Activated CD4-positive, alpha-beta T cell treated with anti-CD3 and anti-CD28 coated beads, Interleukin-2, Interleukin-6, amounts not matched to agents 100 ng/mL and 50 ng/mL, durations not matched to agents 16 hours and 8 hours (primary cell): ENCODE measurements around the gene CLEC16A.
A peak's percentile ranks its signal among the peaks of the same experiment; 100 is the strongest.

ENCODE experiments used
- DNase-seq: peaks from one replicate; pipeline ENCODE4 v3.0.0-alpha.2; 2020

Gene CLEC16A

DNA sequence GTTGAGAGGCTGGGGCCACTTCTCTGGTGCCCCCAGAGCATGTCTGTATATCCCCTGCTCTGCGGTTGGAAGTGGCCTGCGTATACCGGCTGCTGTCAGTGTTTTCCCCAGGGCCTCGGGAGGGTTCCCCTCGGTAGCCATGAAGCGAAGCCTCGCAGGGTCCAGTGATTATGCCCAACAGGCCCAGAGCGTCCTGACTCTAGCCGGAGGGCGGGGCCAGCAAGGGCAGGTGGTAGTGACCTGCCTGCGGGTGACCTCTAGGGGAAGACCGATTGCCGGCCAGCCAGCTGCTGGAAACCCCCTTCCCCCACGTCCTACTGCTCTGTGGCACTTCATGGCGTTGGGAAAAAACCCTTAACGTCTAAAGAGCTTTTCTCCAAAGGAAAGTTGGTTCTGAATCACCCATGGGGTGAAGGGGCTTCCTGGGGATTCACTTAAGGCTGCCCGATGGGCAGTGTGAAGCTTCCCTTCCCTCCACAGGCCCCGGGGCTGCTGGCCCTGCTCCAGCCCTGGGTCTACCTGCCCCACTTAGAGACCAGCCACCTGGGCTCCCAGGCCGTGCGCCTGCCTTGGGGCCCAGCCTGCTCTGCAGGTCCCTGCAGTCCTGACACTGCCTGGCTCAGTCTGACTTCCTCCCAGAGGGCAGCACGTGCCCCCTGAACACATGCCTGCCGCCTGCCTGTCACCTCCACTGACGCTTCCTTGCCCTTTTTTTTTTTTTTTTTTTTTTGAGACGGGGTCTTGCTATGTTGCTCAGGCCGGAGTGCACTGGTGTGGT, 238.9 kb downstream of the CLEC16A start:
- peak; percentile 32 for DNase-seq

GRCh38 chr16:11183951-11184350, 239.6 kb downstream of the CLEC16A start:
- DNase-seq = no peak

GRCh38 chr16:11187522-11188023, 243.2 kb downstream of the CLEC16A start:
- no peak for DNase-seq

- DNase-seq = no peak
Observed at GRCh38 chr16:11188801-11189740, 244.7 kb downstream of the CLEC16A start.

DNA sequence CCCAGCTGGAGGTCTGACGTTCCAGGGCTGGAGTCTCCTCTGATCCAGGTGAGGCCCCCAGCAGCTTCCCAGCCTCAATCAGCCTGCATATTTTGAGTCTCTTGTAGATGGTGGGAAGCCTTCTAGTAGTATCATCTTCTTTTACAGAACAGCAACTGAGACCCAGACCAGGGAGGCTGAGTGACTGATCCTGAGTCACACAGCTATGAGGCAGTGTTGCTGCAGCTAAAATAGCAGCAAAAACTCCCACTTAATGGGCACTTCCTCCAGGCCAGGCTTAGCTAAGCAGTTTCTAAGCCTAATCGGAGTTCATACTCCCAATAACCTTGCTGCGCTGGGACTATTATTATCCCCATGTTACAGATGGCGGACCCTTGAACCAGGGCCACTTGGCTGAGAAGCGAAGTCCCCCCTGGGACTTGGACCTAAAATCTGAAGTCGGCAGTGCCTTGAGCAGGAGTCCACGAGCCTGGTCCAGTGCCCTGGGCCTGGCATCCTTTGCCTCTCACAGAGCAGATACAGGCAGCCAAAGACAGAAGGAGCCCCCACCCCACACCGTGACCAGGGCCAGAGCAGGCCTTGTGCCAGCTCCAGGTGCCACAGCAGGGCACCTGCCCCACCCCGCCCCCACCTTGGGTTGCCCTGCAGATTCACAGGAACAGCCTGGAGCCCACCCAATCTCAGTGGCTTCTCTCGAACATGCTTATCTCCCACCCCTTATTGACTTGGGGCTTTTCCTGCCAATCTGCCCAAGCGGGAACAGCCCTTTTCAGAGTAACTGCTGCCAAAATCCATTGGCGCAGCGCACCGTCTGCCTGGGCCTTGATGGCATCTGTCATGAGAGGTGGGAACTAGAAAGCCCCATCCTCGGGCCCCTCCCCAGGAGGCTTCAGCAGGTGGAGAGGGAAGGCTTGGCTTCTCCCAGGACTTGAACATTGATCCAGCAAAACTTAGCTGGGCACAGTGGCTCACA, 246.5 kb downstream of the CLEC16A start:
- DNase-seq = no peak

DNA sequence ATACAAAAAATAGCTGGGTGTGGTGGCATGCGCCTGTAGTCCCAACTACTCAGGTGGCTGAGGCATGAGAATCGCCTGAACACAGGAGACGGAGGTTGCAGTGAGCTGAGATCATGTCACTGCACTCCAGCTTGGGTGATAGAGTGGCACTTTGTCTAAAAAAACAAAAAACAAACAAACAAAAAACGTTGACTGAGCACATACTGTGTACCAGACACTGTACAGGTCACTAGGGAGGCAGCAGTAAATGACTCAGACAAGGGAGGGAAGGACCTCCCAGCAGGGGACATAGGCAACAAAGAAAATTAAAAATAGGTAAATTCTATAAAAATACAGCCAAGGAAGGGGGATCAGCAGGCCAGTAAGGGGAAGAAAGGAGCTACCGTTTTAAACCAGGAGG, 247.3 kb downstream of the CLEC16A start:
- no peak for DNase-seq

DNA sequence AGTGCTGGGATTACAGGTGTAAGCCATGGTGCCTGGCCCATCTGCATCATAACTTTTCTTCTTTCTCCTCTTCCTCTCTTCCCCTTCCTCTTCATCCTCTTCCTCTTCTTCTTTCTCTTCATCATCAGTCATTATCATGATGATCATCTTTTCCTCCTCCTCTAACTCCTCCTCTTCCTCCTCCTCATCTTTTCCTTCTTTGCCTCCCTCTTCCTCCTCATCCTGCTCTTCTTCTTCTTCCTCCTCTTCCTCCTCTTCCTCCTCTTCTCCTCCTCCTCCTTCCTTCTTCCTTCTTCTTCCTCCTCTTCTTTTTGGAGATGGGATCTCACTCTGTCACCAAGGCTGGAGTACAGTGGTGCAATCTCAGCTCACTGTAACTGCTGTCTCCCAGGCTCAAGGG, 249.1 kb downstream of the CLEC16A start:
- no peak for DNase-seq

DNA sequence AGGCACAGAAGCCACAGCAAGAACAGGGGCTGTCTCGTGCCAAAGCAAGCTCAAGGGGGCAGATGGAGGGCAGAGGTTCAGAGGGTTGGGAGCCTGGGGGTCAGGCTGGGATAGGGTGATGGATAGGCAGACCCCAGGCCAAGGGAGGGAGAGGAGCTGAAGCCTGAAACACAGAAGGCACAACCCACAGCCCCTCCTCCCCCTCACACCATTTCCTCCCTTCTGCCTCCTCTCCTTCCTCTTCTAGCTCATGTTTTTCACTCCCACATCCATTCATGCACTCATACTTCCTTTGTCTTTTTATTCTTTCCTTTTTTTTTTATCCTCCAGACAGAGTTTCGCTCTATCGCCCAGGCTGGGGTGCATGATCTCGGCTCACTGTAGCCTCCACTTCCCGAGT, 250.5 kb downstream of the CLEC16A start:
- DNase-seq = no peak

GRCh38 chr16:11196286-11196828, 252.0 kb downstream of the CLEC16A start:
- no peak for DNase-seq

DNA sequence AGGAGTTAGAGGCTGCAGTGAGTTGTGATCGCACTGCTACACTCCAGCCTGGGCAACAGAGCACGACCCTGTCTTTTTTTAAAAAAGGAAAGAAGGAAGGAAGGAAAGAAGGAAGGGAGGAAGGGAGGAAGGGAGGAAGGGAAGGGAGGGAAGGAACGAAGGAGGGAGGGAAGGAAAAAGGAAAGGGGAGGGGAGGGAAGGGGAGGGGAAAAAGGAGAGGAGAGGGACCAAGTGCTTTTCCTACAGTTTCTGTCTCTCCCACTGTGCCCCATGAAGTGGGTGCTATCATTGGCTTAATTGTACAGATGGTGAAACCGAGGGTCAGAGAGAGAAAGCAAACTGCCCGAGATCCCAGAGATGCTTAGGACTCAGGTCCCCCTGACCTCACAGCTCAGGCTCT, 254.0 kb downstream of the CLEC16A start:
- no peak for DNase-seq

- DNase-seq = peak; percentile 34
Observed at GRCh38 chr16:11198828-11199227, 254.5 kb downstream of the CLEC16A start.

DNA sequence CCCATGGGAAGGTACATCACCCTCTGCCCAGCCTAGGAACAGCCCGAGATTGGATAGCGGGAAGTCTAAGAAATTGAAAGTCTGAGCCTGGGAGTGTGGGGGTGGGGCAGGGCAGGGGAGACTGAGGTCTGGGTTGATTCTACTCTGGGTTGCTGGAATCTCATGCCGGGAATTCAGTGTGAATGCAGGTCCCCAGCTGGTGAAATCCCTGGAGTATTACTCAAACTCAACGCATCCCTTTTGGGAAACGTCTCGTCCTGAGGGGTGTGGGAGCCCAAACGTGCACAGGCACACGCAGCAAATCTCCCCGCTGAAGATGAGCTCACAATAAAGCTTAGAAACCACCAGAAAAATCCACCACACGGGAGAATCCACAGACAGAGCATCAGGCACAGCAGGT, 256.2 kb downstream of the CLEC16A start:
- no peak for DNase-seq

DNA sequence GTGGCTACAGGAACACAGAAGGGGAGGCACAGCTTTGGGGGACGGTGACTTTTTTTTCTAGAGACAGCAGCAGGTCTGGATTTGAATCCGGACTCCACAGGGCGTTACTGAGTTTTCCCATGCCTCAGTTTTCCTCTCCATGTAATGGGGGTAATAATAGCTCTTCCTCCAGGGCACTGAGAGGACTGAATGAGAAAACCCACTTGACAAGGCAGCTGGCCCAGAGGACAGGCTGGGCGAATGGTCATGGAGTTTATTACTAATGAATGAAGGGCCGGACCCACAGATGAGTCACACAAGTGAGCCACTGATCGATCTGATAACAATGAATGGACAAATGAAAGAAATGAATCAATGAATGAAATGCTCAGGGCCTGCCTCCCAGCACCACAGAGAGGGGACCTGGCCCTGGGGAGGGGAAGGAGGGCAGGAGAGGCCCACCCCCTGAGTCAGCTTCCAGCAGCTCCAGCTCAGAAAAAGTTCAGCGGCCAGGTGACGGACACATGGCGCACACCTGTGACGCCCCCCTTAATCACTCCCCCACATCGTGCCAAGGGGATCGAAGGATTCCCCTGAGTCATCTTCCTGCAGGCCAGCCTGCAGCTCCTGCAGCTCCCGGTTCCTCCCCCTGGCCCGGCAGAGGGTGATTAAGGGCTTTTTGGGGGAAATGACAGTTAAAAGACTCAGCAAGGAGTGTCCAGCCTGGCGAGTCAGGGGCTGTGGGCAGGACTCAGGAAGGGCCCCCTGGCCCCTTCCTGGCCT, 257.3 kb downstream of the CLEC16A start:
- no peak for DNase-seq

DNA sequence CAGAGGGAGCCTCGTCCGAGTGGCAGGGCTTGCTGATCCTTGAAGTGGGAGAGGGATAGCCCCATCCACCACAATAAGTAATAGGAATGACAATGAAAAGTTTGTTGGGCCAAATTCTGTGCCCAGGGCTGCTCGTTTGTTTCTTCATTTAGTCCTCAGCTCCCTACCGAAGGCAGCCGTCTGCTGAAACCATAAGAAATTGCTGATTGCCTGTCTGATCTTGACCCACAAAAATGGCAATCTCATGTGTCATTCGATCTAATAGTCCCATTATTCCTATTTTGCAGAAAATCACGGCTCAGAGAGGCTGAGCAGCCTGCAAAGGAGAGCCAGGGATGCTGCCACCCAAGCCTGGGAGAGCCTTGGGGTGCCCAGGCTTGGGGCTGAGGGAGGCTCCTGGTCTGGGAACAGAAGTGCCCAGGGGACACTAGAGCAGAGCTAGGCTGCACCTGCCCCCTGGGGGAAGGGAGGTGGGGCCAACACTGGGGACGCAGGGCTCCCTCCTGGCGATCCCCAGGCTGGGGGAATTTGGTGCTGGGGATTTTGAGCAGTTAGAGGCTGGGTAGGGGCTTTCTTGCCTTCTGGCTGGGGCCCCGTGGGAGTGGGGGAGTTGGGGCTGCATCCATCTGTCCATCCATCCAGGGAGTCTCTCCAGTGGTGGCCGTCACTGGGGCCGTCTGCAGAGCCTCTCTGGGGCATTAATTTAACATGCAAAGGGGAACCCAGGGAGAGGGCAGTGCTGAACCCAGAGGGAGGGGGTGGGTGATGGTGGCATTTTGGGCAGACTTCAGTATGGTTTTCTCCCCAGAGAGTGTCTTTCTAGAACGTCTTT, 258.1 kb downstream of the CLEC16A start:
- DNase-seq = no peak

DNA sequence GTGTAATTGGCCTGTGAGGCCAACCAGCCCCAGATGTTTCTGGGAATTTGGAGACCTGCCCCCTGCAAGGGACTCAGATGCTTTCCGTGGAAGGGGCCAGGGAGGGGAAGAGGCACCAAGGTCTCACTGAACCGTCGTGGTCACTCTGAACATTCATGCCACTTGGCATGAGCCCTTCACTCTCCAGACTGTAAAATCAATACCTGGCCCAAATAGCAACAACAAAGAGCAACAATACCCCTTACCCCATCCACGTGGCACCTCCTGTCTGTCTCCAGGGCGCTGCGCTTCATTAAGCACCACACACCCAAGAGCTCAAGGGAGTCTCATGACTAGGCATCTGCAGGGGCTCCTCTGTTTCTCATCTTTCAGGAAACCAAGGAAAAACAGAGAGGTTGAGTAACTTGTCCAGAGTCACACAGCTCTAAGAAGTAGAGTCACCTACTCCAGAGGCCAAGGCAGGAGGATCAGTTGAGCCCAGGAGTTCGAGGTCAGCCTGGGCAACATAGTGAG, 258.8 kb downstream of the CLEC16A start:
- no peak for DNase-seq

DNA sequence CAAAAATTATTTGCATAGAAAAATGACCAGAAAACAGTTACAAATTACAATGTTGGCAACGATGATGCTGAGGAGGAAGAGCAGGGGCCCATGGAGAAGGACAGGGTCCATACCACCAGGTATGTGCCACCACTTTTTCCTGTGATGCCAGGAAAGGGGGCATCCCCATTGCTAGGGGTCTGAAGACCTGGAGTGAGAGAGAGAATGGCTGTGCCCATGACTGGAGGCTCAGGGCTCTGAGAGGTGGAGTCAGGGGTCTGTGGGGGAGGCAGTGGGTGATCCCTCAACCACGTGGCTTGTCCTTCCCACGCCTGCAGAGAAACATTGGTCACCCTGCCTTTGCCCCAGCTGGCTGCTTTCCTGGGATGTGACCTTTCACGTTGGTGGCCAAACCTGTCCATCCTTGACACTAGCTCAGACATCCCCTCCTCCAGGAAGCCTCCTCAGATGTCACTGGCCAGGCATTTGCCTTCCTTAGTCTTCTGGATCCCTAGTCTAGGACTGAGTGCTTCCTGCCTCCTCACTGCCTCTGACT, 260.2 kb downstream of the CLEC16A start:
- no peak for DNase-seq

DNA sequence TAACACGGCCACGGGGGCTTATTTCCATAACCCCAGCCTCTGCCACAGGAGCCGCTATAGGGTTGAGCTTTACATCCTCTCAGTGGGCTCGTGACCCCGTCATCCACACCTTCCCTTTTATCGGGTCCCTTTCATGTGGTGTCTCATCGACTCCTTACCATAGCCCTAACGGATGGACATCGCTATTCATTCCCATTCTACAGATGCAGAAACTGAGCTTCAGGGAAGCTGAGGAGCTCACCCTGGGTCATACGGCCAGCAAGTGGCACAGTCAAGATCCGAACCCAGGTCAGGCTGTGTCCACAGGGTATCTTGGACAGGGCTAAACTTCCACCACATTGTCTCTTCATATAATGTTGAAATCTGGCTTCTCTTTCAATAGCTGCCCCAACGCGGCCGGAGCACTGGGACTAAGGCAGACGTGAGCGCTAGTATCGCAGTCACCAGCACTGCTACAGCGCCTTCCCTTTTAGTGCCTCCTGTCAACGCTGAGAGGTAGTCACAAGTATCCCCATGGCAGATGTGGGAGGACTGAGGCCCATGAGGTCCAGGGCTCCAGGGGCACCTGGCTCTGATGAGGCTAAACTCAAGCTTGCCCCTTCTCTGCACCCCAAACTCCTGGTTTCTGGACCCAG, 260.8 kb downstream of the CLEC16A start:
- DNase-seq = no peak

GRCh38 chr16:11205754-11206581, 261.6 kb downstream of the CLEC16A start:
- peak; percentile 55 for DNase-seq

- DNase-seq = no peak
Observed at GRCh38 chr16:11207646-11208045, 263.3 kb downstream of the CLEC16A start.
